Activated CD4-positive, CD25-positive, alpha-beta regulatory T cell treated with anti-CD3 and anti-CD28 coated beads, Interleukin-2, amount 50 U/mL, for 72 hours (primary cell): ENCODE results near the gene MAP1S.

ENCODE experiments used
- DNase-seq: peaks from one replicate; pipeline ENCODE4 v3.0.0; 2021

The MAP1S gene

GRCh38 chr19:17741456-17741855 lies 22.2 kb downstream of the MAP1S start:
- DNase-seq, result no peak

- no peak for DNase-seq
Observed at GRCh38 chr19:17743874-17744580, 24.7 kb downstream of the MAP1S start.

- peak; percentile 97 for DNase-seq
Observed at GRCh38 chr19:17747205-17748098, 28.2 kb downstream of the MAP1S start.

- no peak for DNase-seq
Observed at GRCh38 chr19:17748884-17749638, 29.8 kb downstream of the MAP1S start.

- DNase-seq, result no peak
Observed at GRCh38 chr19:17749912-17750317, 30.6 kb downstream of the MAP1S start.

- DNase-seq, result peak; percentile 81
Observed at GRCh38 chr19:17751103-17751911, 32.0 kb downstream of the MAP1S start, which contains the start of gene FCHO1. Gene FCHO1 (plus strand): TSS chr19:17751477. CDS start chr19:17755165, 3,688 bp downstream.

GRCh38 chr19:17751912-17752273 lies 32.6 kb downstream of the MAP1S start:
- no peak for DNase-seq

- no peak for DNase-seq
Observed at GRCh38 chr19:17752865-17753639, 33.8 kb downstream of the MAP1S start.

GRCh38 chr19:17753976-17754375 lies 34.7 kb downstream of the MAP1S start:
- no peak for DNase-seq

- DNase-seq, result no peak
Observed at GRCh38 chr19:17754634-17755442, 35.6 kb downstream of the MAP1S start.

GRCh38 chr19:17755443-17755890 lies 36.2 kb downstream of the MAP1S start:
- DNase-seq, result no peak

- DNase-seq, result no peak
Observed at GRCh38 chr19:17755977-17756670, 36.8 kb downstream of the MAP1S start.

- no peak for DNase-seq
Observed at GRCh38 chr19:17757125-17757524, 37.8 kb downstream of the MAP1S start.

GRCh38 chr19:17758515-17758914 lies 39.2 kb downstream of the MAP1S start:
- DNase-seq, result no peak

- no peak for DNase-seq
Observed at GRCh38 chr19:17761148-17761547, 41.9 kb downstream of the MAP1S start.

- no peak for DNase-seq
Observed at GRCh38 chr19:17762505-17763229, 43.4 kb downstream of the MAP1S start.

- DNase-seq, result no peak
Observed at GRCh38 chr19:17764348-17764747, 45.1 kb downstream of the MAP1S start.

GRCh38 chr19:17765069-17765618 lies 45.9 kb downstream of the MAP1S start:
- DNase-seq, result no peak

GRCh38 chr19:17766543-17767131 lies 47.4 kb downstream of the MAP1S start:
- no peak for DNase-seq
